HG02763 (cell line): ENCODE data around the gene OASL.

Experiments used
- ATAC-seq: cut with Tn5 transposase; IDR thresholded peaks from one replicate; pipeline ENCODE4 v1.9.1; 2021; ENCODE audit warnings: mild to moderate bottlenecking, moderate library complexity; ENCODE audit not compliant: unreplicated experiment

Gene OASL

GRCh38 chr12:120970310-120970709 lies 68.7 kb downstream of the OASL start:
- no peak for ATAC-seq
